ENCODE measurements around the gene PRPS2.

GRCh38 chrX:12844319-12844718 is 53.1 kb downstream of the PRPS2 start:
- TF ChIP-seq POLR2AphosphoS5 (IDR thresholded peaks at IDR 0.05) = no peak
- TF ChIP-seq, protein P1, sequence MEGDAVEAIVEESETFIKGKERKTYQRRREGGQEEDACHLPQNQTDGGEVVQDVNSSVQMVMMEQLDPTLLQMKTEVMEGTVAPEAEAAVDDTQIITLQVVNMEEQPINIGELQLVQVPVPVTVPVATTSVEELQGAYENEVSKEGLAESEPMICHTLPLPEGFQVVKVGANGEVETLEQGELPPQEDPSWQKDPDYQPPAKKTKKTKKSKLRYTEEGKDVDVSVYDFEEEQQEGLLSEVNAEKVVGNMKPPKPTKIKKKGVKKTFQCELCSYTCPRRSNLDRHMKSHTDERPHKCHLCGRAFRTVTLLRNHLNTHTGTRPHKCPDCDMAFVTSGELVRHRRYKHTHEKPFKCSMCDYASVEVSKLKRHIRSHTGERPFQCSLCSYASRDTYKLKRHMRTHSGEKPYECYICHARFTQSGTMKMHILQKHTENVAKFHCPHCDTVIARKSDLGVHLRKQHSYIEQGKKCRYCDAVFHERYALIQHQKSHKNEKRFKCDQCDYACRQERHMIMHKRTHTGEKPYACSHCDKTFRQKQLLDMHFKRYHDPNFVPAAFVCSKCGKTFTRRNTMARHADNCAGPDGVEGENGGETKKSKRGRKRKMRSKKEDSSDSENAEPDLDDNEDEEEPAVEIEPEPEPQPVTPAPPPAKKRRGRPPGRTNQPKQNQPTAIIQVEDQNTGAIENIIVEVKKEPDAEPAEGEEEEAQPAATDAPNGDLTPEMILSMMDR (IDR thresholded peaks at IDR 0.05) = no peak

All from prostate gland (tissue), 2 donors.